Thyroid gland (tissue), 4 donors: ENCODE data around the gene CD55.

Source experiments
- POLR2A ChIP-seq, 2 donors: fragments of 450-650 bp; IDR thresholded peaks; one replicate each; pipeline ENCODE4 v1.6.1; 2017; ENCODE audit warnings: antibody characterized with exemption in 2 of 2, mild to moderate bottlenecking in 2 of 2, moderate library complexity in 1 of 2
- TF ChIP-seq, protein P1 (sequence below), 6 experiments: fragments of 200-600 bp in 3 of 6; fragments of 450-650 bp in 3 of 6; sonication (generic) in 3 of 6; IDR thresholded peaks; one replicate each; pipeline ENCODE4 v1.5.1; 2016 to 2019; ENCODE audit warnings: antibody characterized with exemption in 6 of 6, mild to moderate bottlenecking in 2 of 6, inconsistent platforms in 1 of 6, moderate library complexity in 1 of 6

DNA sequence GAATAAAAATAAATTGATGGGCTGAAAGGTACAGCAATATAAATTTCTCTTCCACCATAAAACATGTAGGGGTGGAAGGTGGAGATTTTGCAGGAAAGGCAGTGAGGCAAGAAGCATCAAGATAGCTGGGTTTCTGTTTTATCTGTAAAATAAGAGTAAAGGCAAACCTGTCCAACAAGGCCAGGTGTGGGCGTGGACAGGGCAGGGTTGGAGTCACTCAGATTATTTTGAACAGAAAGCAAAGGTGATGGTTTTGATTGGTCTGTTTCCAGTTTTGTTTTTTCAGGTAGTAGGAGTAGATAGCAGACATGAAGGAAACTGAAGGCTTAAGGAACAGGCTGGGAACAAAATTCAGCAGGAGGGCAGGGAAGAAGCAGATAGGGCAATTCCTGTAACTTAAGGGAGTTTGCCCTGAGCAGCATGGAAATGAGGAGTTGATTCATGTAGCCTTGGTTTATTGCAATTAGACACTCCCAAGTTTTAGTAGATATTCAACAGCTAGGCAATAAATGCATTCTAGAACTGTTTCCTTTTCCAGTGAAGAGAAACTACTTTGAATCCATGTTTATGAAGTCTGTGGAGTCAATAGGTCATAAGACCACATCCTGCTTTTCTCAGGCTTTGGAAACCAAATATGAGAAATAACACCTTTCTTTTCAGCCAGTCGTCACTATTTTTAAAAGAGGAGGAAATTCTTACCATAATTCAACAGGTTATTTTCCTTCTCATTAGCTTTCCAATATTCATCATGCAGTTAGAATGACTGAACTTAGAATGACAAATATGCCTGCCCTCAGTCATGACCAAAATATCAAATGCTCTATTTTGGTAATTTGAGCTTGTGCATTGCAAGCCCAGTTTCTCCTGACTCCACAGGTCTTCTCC lies 38.7 kb upstream of the CD55 start:
- TF ChIP-seq, protein P1, sequence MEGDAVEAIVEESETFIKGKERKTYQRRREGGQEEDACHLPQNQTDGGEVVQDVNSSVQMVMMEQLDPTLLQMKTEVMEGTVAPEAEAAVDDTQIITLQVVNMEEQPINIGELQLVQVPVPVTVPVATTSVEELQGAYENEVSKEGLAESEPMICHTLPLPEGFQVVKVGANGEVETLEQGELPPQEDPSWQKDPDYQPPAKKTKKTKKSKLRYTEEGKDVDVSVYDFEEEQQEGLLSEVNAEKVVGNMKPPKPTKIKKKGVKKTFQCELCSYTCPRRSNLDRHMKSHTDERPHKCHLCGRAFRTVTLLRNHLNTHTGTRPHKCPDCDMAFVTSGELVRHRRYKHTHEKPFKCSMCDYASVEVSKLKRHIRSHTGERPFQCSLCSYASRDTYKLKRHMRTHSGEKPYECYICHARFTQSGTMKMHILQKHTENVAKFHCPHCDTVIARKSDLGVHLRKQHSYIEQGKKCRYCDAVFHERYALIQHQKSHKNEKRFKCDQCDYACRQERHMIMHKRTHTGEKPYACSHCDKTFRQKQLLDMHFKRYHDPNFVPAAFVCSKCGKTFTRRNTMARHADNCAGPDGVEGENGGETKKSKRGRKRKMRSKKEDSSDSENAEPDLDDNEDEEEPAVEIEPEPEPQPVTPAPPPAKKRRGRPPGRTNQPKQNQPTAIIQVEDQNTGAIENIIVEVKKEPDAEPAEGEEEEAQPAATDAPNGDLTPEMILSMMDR (IDR thresholded peaks at IDR 0.05) = no peak
- no peak for TF ChIP-seq POLR2A (IDR thresholded peaks at IDR 0.05)
